Pancreas (tissue), 10 donors: ENCODE data around the gene EBF3. TPM values are rescaled to one million over a fixed set of nuclear protein-coding genes. Genes with fewer than 3 reads are reported as not detected.

Experiments used
- ATAC-seq, 4 donors: fragments of 200-7000 bp; cut with Tn5 transposase; one replicate each; pipeline versions ENCODE4 v1.8.0 to v1.9.1; 2020; ENCODE audit warnings: mild to moderate bottlenecking in 4 of 4, moderate library complexity in 4 of 4
- DNase-seq, 6 donors: peaks; one replicate each; pipeline ENCODE4 v3.0.0-alpha.2; 2020
- FAIRE-seq: peaks from 2 replicates; lab custom pipeline; 2012; peaks lifted over from hg19 to GRCh38; lab: Jason Lieb, UNC
- H3K27ac ChIP-seq, 4 donors: fragments of 200-600 bp; sonication (generic); 1 replicate in 3 of 4; 2 replicates in 1 of 4; pipeline versions ENCODE4 v1.5.0 to v1.8.0; 2020
- H3K27me3 ChIP-seq, 4 donors: fragments of 200-600 bp; one replicate each; pipeline ENCODE4 v1.8.0; 2021
- H3K36me3 ChIP-seq, 3 donors: fragments of 200-600 bp; sonication (generic) in 1 of 3; one replicate each; pipeline versions ENCODE4 v1.5.0 to v1.8.0; 2020 to 2021
- H3K4me1 ChIP-seq, 3 donors: fragments of 200-600 bp; one replicate each; pipeline ENCODE4 v1.8.0; 2021
- H3K4me3 ChIP-seq, 4 donors: fragments of 200-600 bp; sonication (generic) in 2 of 4; one replicate each; pipeline versions ENCODE4 v1.5.0 to v1.8.0; 2020 to 2021
- H3K9me3 ChIP-seq, 4 donors: fragments of 200-600 bp; one replicate each; pipeline ENCODE4 v1.8.0; 2021
- WGBS, 2 donors: extraction: QIAGEN DNeasy Blood & Tissue Kit; methylation state at CpG; one replicate each; pipeline ENCODE4 v1.1.7; 2013; 5-methylcytosine and 5-hydroxymethylcytosine counted together
- intact Hi-C, 3 donors: fragments of 100-400 bp; cut with DNase I; formaldehyde crosslinking; loops; one replicate each; pipeline versions ENCODE4 v1.11.1 to v1.14.2; 2022
- polyA plus RNA-seq, 2 donors: library from polyadenylated mRNA; stranded (reverse); fragments of 200-250 nt; gene quantifications; one replicate each; pipeline ENCODE4 v1.2.3, GENCODE V29; 2013
- total RNA-seq, 6 donors: library from RNA; stranded (reverse); fragmentation: NEBNext Ultra II Directional in 4 of 6; extraction: Animal tissue kit (Norgen Biotek cat#: 25700) in 4 of 6; gene quantifications; one replicate each; pipeline versions ENCODE4 v1.2.1 to v1.2.4, GENCODE V29; 2021 to 2023
- TF ChIP-seq, protein P1 (sequence below), 4 donors: fragments of 200-600 bp; sonication (generic) in 3 of 4; IDR thresholded peaks; one replicate each; pipeline versions ENCODE4 v1.5.0 to v1.8.0; 2021; ENCODE audit warnings: antibody characterized with exemption in 4 of 4
- donor health status: healthy with polysubstance abuse.
- donor health status: DM: no; HTN: no; CAD: no; lungs with moderate emphysema.
- donor health status: DM: no; HTN: no; CAD: no.
- donor health status: control.
- donor health status: control.
- donor health status: Bipolar disorder and iron deficiency.
- donor health status: DM: yes; HTN: yes; CAD: no.
- donor health status: DM: no; HTN: no; CAD: no.
- donor health status: DM: no; HTN: no; CAD: no.
- donor health status: DM: yes; HTN: yes; CAD: no.

The EBF3 gene, protein sequence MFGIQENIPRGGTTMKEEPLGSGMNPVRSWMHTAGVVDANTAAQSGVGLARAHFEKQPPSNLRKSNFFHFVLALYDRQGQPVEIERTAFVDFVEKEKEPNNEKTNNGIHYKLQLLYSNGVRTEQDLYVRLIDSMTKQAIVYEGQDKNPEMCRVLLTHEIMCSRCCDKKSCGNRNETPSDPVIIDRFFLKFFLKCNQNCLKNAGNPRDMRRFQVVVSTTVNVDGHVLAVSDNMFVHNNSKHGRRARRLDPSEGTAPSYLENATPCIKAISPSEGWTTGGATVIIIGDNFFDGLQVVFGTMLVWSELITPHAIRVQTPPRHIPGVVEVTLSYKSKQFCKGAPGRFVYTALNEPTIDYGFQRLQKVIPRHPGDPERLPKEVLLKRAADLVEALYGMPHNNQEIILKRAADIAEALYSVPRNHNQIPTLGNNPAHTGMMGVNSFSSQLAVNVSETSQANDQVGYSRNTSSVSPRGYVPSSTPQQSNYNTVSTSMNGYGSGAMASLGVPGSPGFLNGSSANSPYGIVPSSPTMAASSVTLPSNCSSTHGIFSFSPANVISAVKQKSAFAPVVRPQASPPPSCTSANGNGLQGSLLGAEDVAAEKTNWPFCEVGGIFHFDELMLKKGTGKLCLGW
- 1 to 10 TPM in 2 of 6 donors, under 1 TPM in 4; 0.47 to 1.4 (median 0.82) TPM for total RNA-seq
- 1 to 10 TPM; 1.4 to 1.5 TPM for polyA plus RNA-seq

DNA sequence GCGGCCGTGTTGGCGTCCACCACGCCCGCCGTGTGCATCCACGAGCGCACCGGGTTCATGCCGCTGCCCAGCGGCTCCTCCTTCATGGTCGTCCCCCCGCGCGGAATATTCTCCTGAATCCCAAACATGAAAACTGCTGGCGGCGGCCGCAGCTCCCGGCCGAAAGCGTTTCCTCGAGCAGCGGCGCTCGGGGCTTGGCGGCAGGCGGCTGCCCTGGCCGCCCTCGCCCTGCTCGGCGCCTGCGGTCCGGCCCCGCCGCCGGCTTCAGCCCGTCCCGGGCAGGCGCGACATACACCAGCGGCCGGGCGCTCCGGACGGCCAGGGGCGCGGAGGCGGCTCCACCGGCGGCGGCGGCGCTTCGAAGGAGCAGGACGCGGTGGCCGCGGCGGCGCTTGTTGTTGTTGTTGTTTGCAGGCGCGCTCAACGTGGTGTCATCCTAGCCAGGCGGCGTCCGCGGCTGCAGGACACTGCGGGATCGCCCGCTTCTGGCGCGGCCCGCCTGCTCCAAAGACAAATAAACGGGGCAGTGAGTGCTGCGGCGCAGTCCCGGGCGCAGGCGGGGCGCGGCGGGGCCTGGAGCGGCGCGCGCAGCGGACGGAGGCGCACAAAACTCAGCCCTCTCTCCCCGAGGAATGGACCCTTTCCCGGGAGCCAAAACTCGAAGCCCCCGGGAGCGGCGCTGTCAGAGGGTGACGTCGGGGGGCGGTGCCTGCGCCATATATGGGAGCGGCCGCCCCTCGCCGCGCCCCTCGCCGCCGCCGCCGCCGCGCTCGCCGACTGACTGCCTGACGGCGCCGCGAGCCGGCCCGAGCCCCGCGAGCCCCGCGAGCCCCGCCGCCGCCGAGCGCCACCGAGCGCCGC, at the start of gene EBF3:
TSS of gene EBF3 (minus strand) at position 634 of the 861 bp plus-strand sequence. CDS start at position 128, 506 bp downstream.
- TF ChIP-seq, protein P1, sequence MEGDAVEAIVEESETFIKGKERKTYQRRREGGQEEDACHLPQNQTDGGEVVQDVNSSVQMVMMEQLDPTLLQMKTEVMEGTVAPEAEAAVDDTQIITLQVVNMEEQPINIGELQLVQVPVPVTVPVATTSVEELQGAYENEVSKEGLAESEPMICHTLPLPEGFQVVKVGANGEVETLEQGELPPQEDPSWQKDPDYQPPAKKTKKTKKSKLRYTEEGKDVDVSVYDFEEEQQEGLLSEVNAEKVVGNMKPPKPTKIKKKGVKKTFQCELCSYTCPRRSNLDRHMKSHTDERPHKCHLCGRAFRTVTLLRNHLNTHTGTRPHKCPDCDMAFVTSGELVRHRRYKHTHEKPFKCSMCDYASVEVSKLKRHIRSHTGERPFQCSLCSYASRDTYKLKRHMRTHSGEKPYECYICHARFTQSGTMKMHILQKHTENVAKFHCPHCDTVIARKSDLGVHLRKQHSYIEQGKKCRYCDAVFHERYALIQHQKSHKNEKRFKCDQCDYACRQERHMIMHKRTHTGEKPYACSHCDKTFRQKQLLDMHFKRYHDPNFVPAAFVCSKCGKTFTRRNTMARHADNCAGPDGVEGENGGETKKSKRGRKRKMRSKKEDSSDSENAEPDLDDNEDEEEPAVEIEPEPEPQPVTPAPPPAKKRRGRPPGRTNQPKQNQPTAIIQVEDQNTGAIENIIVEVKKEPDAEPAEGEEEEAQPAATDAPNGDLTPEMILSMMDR (IDR thresholded peaks at IDR 0.05), result no peak
- peaks cover 11 to 89% (median 36%) of the 10 kb centered on the region in 4 donors for H3K27me3 ChIP-seq
- H3K36me3 ChIP-seq, result no peaks in the 10 kb centered on the region
- DNase-seq (peak in 5 of 6 donors; percentile 18 to 80 (median 47)), ATAC-seq (peak; percentile 69 to 82 (median 78)), FAIRE-seq (no peak)
- peak within 1 kb of the TSS; percentile 18 to 49 (median 30) for H3K4me3 ChIP-seq
- no peaks in the 10 kb centered on the region for H3K9me3 ChIP-seq
- H3K27ac ChIP-seq, result peak within 1 kb of the TSS in 1 of 4 donors; percentile 37
- intact Hi-C loops, result no loop called here
- WGBS, 2 donors, result 2 to 3% methylated on average over 113 to 131 of the region's 131 CpGs
- no peaks in the 10 kb centered on the region for H3K4me1 ChIP-seq

DNA sequence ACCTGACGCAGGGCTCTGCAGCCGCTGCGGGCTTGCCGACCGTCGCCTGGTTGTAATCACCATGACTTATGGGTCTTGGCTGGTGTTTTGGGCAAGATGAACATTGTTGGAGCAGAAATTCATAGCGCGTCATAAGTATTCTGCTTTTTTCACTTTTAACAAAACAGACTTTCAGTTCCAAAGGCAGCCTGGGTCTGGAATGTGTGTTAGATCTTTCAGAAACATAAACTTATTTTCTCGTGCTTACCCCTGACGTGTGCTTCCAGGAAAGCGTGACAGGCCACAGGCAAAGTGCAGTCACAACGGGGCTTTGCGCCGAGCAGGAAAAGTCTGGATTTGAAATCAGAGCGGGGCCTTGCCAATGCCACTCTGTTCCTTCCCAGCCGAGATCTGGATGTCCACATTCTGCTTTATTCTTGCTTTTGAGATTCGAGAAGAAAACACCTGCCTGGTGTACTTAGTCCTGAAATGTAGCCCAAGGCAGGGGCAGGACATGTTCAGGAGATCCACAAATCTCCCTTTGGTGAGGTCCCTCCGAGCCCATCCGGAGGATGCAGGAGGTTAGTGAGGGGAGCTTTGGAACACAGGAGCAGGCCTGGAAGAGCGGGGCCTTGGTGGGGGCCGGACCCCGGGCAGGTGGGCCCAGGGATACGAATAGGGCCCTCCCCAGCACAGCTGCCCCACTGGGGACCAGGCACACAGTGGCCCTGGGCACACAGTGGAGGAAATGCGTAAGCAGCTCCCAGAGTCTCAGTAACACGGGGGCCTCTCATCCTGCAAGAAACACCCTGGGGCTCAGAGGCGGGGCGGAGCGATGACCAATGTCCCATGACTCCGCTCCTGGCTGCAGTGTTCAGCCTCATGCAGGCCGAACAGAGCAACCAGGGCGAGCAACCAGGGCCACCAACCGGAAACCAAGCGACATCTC, 49.5 kb upstream of the EBF3 start:
- no peak for ATAC-seq
- no peak overlapping the region for H3K4me3 ChIP-seq
- no peak for DNase-seq
- H3K4me1 ChIP-seq, result no peaks in the 10 kb centered on the region
- no peaks in the 10 kb centered on the region for H3K27me3 ChIP-seq
- no peak overlapping the region for H3K27ac ChIP-seq
- intact Hi-C loops, result no loop called here
- H3K9me3 ChIP-seq, result no peaks in the 10 kb centered on the region
- no peaks in the 10 kb centered on the region for H3K36me3 ChIP-seq
- no peak for FAIRE-seq
- 73 to 82% methylated on average over 33 of the region's 33 CpGs for WGBS, 2 donors
- TF ChIP-seq, protein P1 (IDR thresholded peaks at IDR 0.05), result no peak

DNA sequence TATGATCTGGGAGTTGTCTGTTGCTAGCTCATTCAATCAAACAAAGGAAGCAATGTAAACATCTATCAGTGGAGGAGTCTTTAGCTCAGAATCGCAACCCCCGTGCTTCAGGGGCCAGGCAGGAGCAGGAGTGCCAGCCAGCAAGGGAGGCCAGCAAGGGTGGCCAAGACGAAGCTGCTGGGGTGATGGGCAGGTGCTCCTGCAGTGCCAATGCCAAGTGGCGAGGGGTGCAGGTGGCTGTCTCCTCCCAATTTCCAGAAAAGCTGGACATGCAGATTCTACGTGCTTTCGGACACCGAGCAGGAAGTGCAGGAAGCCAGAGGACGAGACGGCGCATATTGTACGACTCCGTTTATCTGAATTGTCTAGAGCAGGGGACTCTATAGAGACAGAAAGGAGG, 48.1 kb upstream of the EBF3 start:
- no peak overlapping the region for H3K27ac ChIP-seq
- H3K36me3 ChIP-seq, result no peaks in the 10 kb centered on the region
- no peak overlapping the region for H3K4me3 ChIP-seq
- ATAC-seq (no peak), FAIRE-seq (no peak), DNase-seq (no peak)
- no peaks in the 10 kb centered on the region for H3K4me1 ChIP-seq
- WGBS, 2 donors, result 62 to 63% methylated on average over 12 of the region's 12 CpGs
- intact Hi-C loops, result no loop called here
- TF ChIP-seq, protein P1 (IDR thresholded peaks at IDR 0.05), result no peak
- no peaks in the 10 kb centered on the region for H3K9me3 ChIP-seq
- H3K27me3 ChIP-seq, result no peaks in the 10 kb centered on the region

DNA sequence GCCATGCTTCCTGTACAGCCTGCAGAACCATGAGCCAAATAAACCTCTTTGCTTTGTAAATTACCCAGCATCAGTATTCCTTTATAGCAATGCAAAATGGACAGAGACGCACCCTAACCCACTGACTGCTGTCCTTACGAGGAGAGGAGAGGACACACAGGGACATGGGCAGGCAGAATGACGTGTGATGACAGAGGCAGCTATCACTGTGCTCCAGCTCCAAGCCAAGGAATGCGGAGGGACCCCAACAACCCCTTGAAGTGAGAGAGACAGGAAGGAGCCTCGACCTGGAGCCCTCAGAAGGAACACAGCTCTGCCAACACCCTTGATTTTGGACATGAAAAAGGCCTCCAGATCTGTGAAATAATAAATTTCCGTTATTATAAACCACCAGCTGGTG, 46.6 kb upstream of the EBF3 start:
- TF ChIP-seq, protein P1 (IDR thresholded peaks at IDR 0.05), result no peak
- Histone ChIP-seq H3K36me3 (no peaks in the 10 kb centered on the region), H3K4me3 (no peak overlapping the region), H3K27me3 (no peaks in the 10 kb centered on the region), H3K4me1 (no peaks in the 10 kb centered on the region), H3K9me3 (no peaks in the 10 kb centered on the region), H3K27ac (no peak overlapping the region)
- FAIRE-seq (no peak), ATAC-seq (no peak), DNase-seq (no peak)
- 67 to 78% methylated on average over 6 of the region's 6 CpGs for WGBS, 2 donors
- intact Hi-C loops, result no loop called here
